H1 (cell line): Measurements from ENCODE around the gene SH3PXD2A. TPM values are rescaled to one million over a fixed set of nuclear protein-coding genes. Genes with fewer than 3 reads are reported as not detected.

Experiments
- EP300 ChIP-seq, 2 experiments: IDR thresholded peaks; 1 replicate in 1 of 2; 2 replicates in 1 of 2; pipeline ENCODE4 v1.6.1; 2011 to 2012; ENCODE audit warnings: low read depth in 2 of 2, low read length in 2 of 2, mild to moderate bottlenecking in 2 of 2, borderline replicate concordance in 1 of 2, inconsistent platforms in 1 of 2, moderate library complexity in 1 of 2
- FOSL1 ChIP-seq: IDR thresholded peaks from 2 replicates; pipeline ENCODE4 v1.6.1; 2011; ENCODE audit warnings: mild to moderate bottlenecking, low read depth, low read length, moderate library complexity; ENCODE audit not compliant: insufficient read depth
- GABPA ChIP-seq: IDR thresholded peaks from 2 replicates; pipeline ENCODE4 v1.6.1; 2011; ENCODE audit warnings: mild to moderate bottlenecking, low read length, moderate library complexity, borderline replicate concordance; ENCODE audit not compliant: insufficient read depth
- GTF2F1 ChIP-seq: IDR thresholded peaks from 2 replicates; pipeline ENCODE4 v1.6.1; 2012; ENCODE audit warnings: low read depth, low read length, improper control_type of control experiment, borderline replicate concordance
- HDAC6 ChIP-seq: IDR thresholded peaks from one replicate; pipeline ENCODE4 v1.7.1; 2012; ENCODE audit warnings: low read depth, mild to moderate bottlenecking, inconsistent platforms, low read length, moderate library complexity
- JUND ChIP-seq: IDR thresholded peaks from 2 replicates; pipeline ENCODE4 v1.6.1; 2011; ENCODE audit warnings: mild to moderate bottlenecking, improper control_type of control experiment, low read length
- SAP30 ChIP-seq: fragments of 300-600 bp; sonication (generic); IDR thresholded peaks from 2 replicates; pipeline ENCODE4 v1.7.1; 2012; ENCODE audit warnings: low read length, moderate library complexity, mild to moderate bottlenecking, inconsistent platforms; ENCODE audit not compliant: insufficient read depth, insufficient replicate concordance
- ZNF274 ChIP-seq: IDR thresholded peaks from 2 replicates; pipeline ENCODE4 v1.7.0; 2012; ENCODE audit warnings: low read length, borderline replicate concordance; ENCODE audit errors: extremely low read depth
- polyA plus RNA-seq, 7 experiments: library from polyadenylated mRNA; depleted of rRNA in 3 of 7; stranded (reverse) in 5 of 7; unstranded in 2 of 7; fragments of >200 nt in 5 of 7; fragments of 200-250 nt in 2 of 7; gene quantifications; 1 replicate in 5 of 7; 2 replicates in 1 of 7; 4 replicates in 1 of 7; pipeline versions ENCODE4 v1.2.1 to v1.2.3, GENCODE V29; 2011 to 2013; ENCODE audit warnings: missing spikeins in 2 of 7, mixed read lengths in 2 of 7
- total RNA-seq: library from RNA; stranded (reverse); fragmentation: NEBNext Ultra II Directional; extraction: Animal tissue kit (Norgen Biotek cat#: 25700); gene quantifications from 2 replicates; pipeline ENCODE4 v1.2.1, GENCODE V29; 2021
- TF ChIP-seq, protein P1 (sequence below): fragments of 300-600 bp; sonication (generic); IDR thresholded peaks from 2 replicates; pipeline ENCODE4 v1.7.1; 2012; ENCODE audit warnings: low read length, moderate library complexity, mild to moderate bottlenecking, inconsistent platforms; ENCODE audit not compliant: insufficient replicate concordance
- TF ChIP-seq, protein P2 (sequence below): IDR thresholded peaks from 2 replicates; pipeline ENCODE4 v1.6.1; 2012; ENCODE audit warnings: inconsistent platforms

The SH3PXD2A gene
- total and polyA plus RNA-seq, 2 of the 8 experiments (the other 6 are each of a cell fraction or from before 2014, with no cell fraction given), result 5.4 to 16.3 TPM

DNA sequence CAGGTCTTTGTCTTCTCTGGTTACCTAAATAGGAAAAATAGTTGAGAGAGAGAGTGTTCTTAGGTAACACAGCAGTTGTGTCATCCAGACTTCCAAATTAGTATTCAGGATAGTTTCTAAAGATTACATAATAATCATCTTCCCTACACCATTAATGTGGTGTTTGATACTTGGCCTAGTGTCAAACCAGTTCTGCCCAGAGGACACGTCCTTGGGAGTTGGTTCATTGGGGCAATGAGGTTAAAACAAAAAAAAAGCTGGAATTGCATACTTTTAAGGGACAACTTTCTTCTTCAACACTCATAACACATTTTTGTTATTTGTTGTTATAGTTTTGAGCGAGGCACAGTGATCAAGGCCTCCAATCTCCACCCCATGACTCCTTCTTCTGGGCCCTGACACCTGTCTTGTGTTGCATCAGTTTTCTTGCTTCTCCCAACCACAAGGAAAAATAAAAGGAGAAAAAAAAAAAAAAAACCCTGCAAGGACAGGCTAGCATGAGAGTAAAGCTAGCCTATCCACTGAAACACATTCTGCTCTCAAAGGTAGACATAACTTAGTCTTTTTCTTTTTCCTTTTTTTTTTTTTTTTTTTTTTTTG is 33.8 kb upstream of the SH3PXD2A start (continued):
- TF ChIP-seq, protein P1, sequence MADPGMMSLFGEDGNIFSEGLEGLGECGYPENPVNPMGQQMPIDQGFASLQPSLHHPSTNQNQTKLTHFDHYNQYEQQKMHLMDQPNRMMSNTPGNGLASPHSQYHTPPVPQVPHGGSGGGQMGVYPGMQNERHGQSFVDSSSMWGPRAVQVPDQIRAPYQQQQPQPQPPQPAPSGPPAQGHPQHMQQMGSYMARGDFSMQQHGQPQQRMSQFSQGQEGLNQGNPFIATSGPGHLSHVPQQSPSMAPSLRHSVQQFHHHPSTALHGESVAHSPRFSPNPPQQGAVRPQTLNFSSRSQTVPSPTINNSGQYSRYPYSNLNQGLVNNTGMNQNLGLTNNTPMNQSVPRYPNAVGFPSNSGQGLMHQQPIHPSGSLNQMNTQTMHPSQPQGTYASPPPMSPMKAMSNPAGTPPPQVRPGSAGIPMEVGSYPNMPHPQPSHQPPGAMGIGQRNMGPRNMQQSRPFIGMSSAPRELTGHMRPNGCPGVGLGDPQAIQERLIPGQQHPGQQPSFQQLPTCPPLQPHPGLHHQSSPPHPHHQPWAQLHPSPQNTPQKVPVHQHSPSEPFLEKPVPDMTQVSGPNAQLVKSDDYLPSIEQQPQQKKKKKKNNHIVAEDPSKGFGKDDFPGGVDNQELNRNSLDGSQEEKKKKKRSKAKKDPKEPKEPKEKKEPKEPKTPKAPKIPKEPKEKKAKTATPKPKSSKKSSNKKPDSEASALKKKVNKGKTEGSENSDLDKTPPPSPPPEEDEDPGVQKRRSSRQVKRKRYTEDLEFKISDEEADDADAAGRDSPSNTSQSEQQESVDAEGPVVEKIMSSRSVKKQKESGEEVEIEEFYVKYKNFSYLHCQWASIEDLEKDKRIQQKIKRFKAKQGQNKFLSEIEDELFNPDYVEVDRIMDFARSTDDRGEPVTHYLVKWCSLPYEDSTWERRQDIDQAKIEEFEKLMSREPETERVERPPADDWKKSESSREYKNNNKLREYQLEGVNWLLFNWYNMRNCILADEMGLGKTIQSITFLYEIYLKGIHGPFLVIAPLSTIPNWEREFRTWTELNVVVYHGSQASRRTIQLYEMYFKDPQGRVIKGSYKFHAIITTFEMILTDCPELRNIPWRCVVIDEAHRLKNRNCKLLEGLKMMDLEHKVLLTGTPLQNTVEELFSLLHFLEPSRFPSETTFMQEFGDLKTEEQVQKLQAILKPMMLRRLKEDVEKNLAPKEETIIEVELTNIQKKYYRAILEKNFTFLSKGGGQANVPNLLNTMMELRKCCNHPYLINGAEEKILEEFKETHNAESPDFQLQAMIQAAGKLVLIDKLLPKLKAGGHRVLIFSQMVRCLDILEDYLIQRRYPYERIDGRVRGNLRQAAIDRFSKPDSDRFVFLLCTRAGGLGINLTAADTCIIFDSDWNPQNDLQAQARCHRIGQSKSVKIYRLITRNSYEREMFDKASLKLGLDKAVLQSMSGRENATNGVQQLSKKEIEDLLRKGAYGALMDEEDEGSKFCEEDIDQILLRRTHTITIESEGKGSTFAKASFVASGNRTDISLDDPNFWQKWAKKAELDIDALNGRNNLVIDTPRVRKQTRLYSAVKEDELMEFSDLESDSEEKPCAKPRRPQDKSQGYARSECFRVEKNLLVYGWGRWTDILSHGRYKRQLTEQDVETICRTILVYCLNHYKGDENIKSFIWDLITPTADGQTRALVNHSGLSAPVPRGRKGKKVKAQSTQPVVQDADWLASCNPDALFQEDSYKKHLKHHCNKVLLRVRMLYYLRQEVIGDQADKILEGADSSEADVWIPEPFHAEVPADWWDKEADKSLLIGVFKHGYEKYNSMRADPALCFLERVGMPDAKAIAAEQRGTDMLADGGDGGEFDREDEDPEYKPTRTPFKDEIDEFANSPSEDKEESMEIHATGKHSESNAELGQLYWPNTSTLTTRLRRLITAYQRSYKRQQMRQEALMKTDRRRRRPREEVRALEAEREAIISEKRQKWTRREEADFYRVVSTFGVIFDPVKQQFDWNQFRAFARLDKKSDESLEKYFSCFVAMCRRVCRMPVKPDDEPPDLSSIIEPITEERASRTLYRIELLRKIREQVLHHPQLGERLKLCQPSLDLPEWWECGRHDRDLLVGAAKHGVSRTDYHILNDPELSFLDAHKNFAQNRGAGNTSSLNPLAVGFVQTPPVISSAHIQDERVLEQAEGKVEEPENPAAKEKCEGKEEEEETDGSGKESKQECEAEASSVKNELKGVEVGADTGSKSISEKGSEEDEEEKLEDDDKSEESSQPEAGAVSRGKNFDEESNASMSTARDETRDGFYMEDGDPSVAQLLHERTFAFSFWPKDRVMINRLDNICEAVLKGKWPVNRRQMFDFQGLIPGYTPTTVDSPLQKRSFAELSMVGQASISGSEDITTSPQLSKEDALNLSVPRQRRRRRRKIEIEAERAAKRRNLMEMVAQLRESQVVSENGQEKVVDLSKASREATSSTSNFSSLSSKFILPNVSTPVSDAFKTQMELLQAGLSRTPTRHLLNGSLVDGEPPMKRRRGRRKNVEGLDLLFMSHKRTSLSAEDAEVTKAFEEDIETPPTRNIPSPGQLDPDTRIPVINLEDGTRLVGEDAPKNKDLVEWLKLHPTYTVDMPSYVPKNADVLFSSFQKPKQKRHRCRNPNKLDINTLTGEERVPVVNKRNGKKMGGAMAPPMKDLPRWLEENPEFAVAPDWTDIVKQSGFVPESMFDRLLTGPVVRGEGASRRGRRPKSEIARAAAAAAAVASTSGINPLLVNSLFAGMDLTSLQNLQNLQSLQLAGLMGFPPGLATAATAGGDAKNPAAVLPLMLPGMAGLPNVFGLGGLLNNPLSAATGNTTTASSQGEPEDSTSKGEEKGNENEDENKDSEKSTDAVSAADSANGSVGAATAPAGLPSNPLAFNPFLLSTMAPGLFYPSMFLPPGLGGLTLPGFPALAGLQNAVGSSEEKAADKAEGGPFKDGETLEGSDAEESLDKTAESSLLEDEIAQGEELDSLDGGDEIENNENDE, result no peak
- no peak for TF ChIP-seq ZNF274
- TF ChIP-seq, protein P2, sequence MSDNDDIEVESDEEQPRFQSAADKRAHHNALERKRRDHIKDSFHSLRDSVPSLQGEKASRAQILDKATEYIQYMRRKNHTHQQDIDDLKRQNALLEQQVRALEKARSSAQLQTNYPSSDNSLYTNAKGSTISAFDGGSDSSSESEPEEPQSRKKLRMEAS, result no peak
- TF ChIP-seq GABPA, result no peak
- no peak for TF ChIP-seq FOSL1
- no peak for TF ChIP-seq GTF2F1
- no peak for TF ChIP-seq SAP30
- no peak for TF ChIP-seq EP300 (IDR thresholded peaks at IDR 0.05; ENCODE audit: borderline replicate concordance in 1 of 2, low read depth in 2 of 2, low read length in 2 of 2)
- no peak for TF ChIP-seq JUND
- TF ChIP-seq HDAC6, result no peak
